CD14-positive monocyte (primary cell): ENCODE data around the gene IFNK. TPM values are rescaled to one million over a fixed set of nuclear protein-coding genes. Genes with fewer than 3 reads are reported as not detected.

ENCODE experiments used
- DNase-seq, 3 donors: peaks; one replicate each; pipeline ENCODE4 v3.0.0-alpha.2; 2011 to 2022
- H2AFZ ChIP-seq: 2 replicates; pipeline ENCODE4 v1.6.0; 2012; ENCODE audit warnings: mild to moderate bottlenecking, low read depth, low read length, inconsistent platforms; ENCODE audit not compliant: insufficient read depth, poor library complexity, severe bottlenecking
- H3K27ac ChIP-seq, 2 donors: 1 replicate in 1 of 2; 2 replicates in 1 of 2; pipeline ENCODE4 v1.5.1; 2012 to 2013; ENCODE audit warnings: low read length in 2 of 2, control low read depth in 1 of 2, inconsistent platforms in 1 of 2, low read depth in 1 of 2, mild to moderate bottlenecking in 1 of 2
- H3K27me3 ChIP-seq, 2 donors: one replicate each; pipeline versions ENCODE4 v1.6.0 to v1.6.1; 2011 to 2013; ENCODE audit warnings: low read length in 2 of 2; ENCODE audit not compliant: control insufficient read depth in 2 of 2, insufficient read depth in 2 of 2
- H3K36me3 ChIP-seq, 2 donors: replicated peaks in 1 of 2; 1 replicate in 1 of 2; 2 replicates in 1 of 2; pipeline versions ENCODE4 v1.5.1 to v1.6.1; 2012 to 2013; ENCODE audit warnings: low read length in 2 of 2, control low read depth in 1 of 2, inconsistent platforms in 1 of 2, mild to moderate bottlenecking in 1 of 2; ENCODE audit not compliant: insufficient read depth in 2 of 2, control insufficient read depth in 1 of 2
- H3K4me1 ChIP-seq, 2 donors: 1 replicate in 1 of 2; 2 replicates in 1 of 2; pipeline versions ENCODE4 v1.5.1 to v1.6.1; 2012 to 2013; ENCODE audit warnings: low read length in 2 of 2, control low read depth in 1 of 2, inconsistent platforms in 1 of 2, mild to moderate bottlenecking in 1 of 2, moderate library complexity in 1 of 2; ENCODE audit not compliant: insufficient read depth in 2 of 2, control insufficient read depth in 1 of 2
- H3K4me2 ChIP-seq: replicated peaks from 2 replicates; pipeline ENCODE3; 2012; ENCODE audit warnings: low read length, moderate library complexity, mild to moderate bottlenecking; ENCODE audit not compliant: poor library complexity, severe bottlenecking; ENCODE audit errors: extremely low read depth
- H3K4me3 ChIP-seq, 3 experiments: fragments of 200-600 bp in 1 of 3; sonication (generic) in 1 of 3; replicated peaks in 1 of 3; 1 replicate in 2 of 3; 2 replicates in 1 of 3; pipeline ENCODE4 v1.5.1; 2011 to 2013; ENCODE audit warnings: low read length in 3 of 3, mild to moderate bottlenecking in 3 of 3, control low read depth in 2 of 3, low read depth in 2 of 3, inconsistent platforms in 1 of 3, moderate library complexity in 1 of 3
- H3K79me2 ChIP-seq: 2 replicates; pipeline ENCODE4 v1.6.0; 2012; ENCODE audit warnings: mild to moderate bottlenecking, control low read depth, inconsistent platforms, low read length, moderate library complexity; ENCODE audit not compliant: insufficient read depth
- H3K9ac ChIP-seq: 2 replicates; pipeline ENCODE4 v1.6.0; 2017; ENCODE audit warnings: low read length, mild to moderate bottlenecking; ENCODE audit not compliant: insufficient read depth, poor library complexity, severe bottlenecking
- H3K9me3 ChIP-seq, 2 donors: replicated peaks in 1 of 2; 1 replicate in 1 of 2; 2 replicates in 1 of 2; pipeline versions ENCODE4 v1.5.1 to v1.6.1; 2012 to 2013; ENCODE audit warnings: low read length in 2 of 2, control low read depth in 1 of 2; ENCODE audit not compliant: control insufficient read depth in 1 of 2, insufficient read depth in 1 of 2
- H4K20me1 ChIP-seq: 2 replicates; pipeline ENCODE4 v1.6.0; 2012; ENCODE audit warnings: mild to moderate bottlenecking, low read length, control low read depth, moderate library complexity; ENCODE audit not compliant: insufficient read depth
- H3K27ac Mint-ChIP-seq, 7 donors: one replicate each; pipeline ENCODE4 v1.8.0; 2020; ENCODE audit warnings: mild to moderate bottlenecking in 7 of 7, mixed read lengths in 7 of 7, moderate library complexity in 6 of 7, inconsistent platforms in 2 of 7
- H3K27me3 Mint-ChIP-seq, 3 donors: one replicate each; pipeline ENCODE4 v1.8.0; 2021 to 2022; ENCODE audit warnings: low read depth in 3 of 3, mild to moderate bottlenecking in 3 of 3, mixed read lengths in 3 of 3, moderate library complexity in 3 of 3, inconsistent platforms in 1 of 3
- H3K36me3 Mint-ChIP-seq, 2 donors: one replicate each; pipeline ENCODE4 v1.8.0; 2020; ENCODE audit warnings: mixed read lengths in 2 of 2, inconsistent platforms in 1 of 2, mild to moderate bottlenecking in 1 of 2
- H3K4me1 Mint-ChIP-seq: one replicate; pipeline ENCODE4 v1.8.0; 2020; ENCODE audit warnings: mild to moderate bottlenecking, mixed read lengths
- H3K4me3 Mint-ChIP-seq, 2 donors: one replicate each; pipeline ENCODE4 v1.8.0; 2020; ENCODE audit warnings: mild to moderate bottlenecking in 2 of 2, mixed read lengths in 2 of 2, moderate library complexity in 1 of 2
- H3K9me3 Mint-ChIP-seq, 7 donors: one replicate each; pipeline ENCODE4 v1.8.0; 2020 to 2022; ENCODE audit warnings: mixed read lengths in 7 of 7, mild to moderate bottlenecking in 6 of 7, moderate library complexity in 6 of 7, inconsistent platforms in 2 of 7
- WGBS: methylation state at CpG from one replicate; pipeline ENCODE4 v1.1.5; 2013; ENCODE audit warnings: missing lambda C conversion rate; ENCODE audit not compliant: insufficient coverage; 5-methylcytosine and 5-hydroxymethylcytosine counted together
- intact Hi-C, 2 donors: fragments of 100-400 bp; cut with micrococcal nuclease; formaldehyde crosslinking; loops; one replicate each; pipeline versions ENCODE4 v1.15.0 to v1.15.1; 2023
- polyA plus RNA-seq, 3 donors: library from polyadenylated mRNA; depleted of rRNA in 1 of 3; unstranded in 2 of 3; stranded (reverse) in 1 of 3; fragments of 300-500 nt in 2 of 3; fragments of >200 nt in 1 of 3; fragmentation: Illumina TruSeq in 2 of 3; gene quantifications; 1 replicate in 2 of 3; 2 replicates in 1 of 3; pipeline ENCODE4 v1.2.3, GENCODE V29; 2012 to 2021
- TF ChIP-seq, protein P1 (sequence below): fragments of 200-600 bp; IDR thresholded peaks from one replicate; pipeline ENCODE4 v1.8.0; 2022; ENCODE audit warnings: antibody characterized with exemption, mild to moderate bottlenecking

IFNK gene
- polyA plus RNA-seq, 3 donors: not detected

GRCh38 chr9:27548055-27548741 lies 24.1 kb downstream of the IFNK start:
- intact Hi-C loops: no loop called here
- Mint-ChIP-seq H3K9me3 (no peaks in the 10 kb centered on the region), H3K27me3 (no peaks in the 10 kb centered on the region), H3K4me3 (no peak overlapping the region), H3K4me1 (no peaks in the 10 kb centered on the region), H3K27ac (peak overlapping the region in 2 of 7 donors; percentile 37 to 40), H3K36me3 (peaks cover 75 to 86% of the 10 kb centered on the region in 2 donors)
- Histone ChIP-seq H3K36me3 (peaks cover 91 to 96% of the 10 kb centered on the region in 2 donors), H3K27me3 (no peaks in the 10 kb centered on the region), H4K20me1 (peaks cover 55% of the 10 kb centered on the region), H3K9me3 (no peaks in the 10 kb centered on the region), H3K4me1 (no peaks in the 10 kb centered on the region), H3K27ac (peak overlapping the region in 1 of 2 donors; percentile 13), H2AFZ (no peak overlapping the region), H3K9ac (no peak overlapping the region), H3K79me2 (peaks cover 4% of the 10 kb centered on the region), H3K4me2 (no peak overlapping the region), H3K4me3 (no peak overlapping the region)
- DNase-seq: no peak
- TF ChIP-seq, protein P1, sequence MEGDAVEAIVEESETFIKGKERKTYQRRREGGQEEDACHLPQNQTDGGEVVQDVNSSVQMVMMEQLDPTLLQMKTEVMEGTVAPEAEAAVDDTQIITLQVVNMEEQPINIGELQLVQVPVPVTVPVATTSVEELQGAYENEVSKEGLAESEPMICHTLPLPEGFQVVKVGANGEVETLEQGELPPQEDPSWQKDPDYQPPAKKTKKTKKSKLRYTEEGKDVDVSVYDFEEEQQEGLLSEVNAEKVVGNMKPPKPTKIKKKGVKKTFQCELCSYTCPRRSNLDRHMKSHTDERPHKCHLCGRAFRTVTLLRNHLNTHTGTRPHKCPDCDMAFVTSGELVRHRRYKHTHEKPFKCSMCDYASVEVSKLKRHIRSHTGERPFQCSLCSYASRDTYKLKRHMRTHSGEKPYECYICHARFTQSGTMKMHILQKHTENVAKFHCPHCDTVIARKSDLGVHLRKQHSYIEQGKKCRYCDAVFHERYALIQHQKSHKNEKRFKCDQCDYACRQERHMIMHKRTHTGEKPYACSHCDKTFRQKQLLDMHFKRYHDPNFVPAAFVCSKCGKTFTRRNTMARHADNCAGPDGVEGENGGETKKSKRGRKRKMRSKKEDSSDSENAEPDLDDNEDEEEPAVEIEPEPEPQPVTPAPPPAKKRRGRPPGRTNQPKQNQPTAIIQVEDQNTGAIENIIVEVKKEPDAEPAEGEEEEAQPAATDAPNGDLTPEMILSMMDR: peak; percentile 32
- no CpG with 5 or more reads among the region's 10 CpGs for WGBS

DNA sequence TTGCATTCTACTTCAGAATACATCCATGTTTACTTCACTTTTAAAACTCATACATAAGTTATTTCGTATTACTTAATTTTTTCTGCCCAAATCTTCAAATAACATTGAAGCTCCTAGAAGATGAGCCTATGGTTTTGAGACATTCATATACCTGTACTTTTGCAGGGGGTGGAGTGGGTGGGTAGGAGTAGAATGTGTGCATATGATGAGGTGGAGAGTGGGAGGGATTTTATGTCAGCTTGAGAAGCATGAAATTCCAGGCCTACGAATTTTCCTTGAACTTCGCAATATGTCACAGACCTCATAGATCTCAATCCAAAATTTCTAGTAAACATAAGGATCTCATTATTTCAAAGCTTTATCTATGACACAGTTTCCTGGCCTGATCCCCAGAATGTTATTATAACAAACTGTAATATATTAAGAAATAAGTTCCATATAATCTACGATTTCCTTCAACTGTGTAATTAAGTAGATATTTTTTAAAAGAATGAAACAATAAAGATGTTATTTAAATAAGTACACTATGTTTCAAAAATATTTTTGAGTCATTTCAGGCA lies 25.2 kb downstream of the IFNK start:
- Mint-ChIP-seq H3K4me1 (no peaks in the 10 kb centered on the region), H3K27ac (no peak overlapping the region), H3K9me3 (no peaks in the 10 kb centered on the region), H3K36me3 (peaks cover 77 to 86% of the 10 kb centered on the region in 2 donors), H3K4me3 (no peak overlapping the region), H3K27me3 (no peaks in the 10 kb centered on the region)
- peaks cover 65% of the 10 kb centered on the region for H4K20me1 ChIP-seq
- H3K9ac ChIP-seq: no peak overlapping the region
- H2AFZ ChIP-seq: no peak overlapping the region
- TF ChIP-seq, protein P1: no peak
- H3K4me2 ChIP-seq: no peak overlapping the region
- peaks cover 4% of the 10 kb centered on the region for H3K79me2 ChIP-seq
- no peak for DNase-seq
- intact Hi-C loops: no loop called here
- no peaks in the 10 kb centered on the region for H3K4me1 ChIP-seq
- no CpG with 5 or more reads among the region's 4 CpGs for WGBS
- H3K27ac ChIP-seq: no peak overlapping the region
- H3K27me3 ChIP-seq: no peaks in the 10 kb centered on the region
- H3K36me3 ChIP-seq: peaks cover 92 to 96% of the 10 kb centered on the region in 2 donors
- H3K9me3 ChIP-seq: no peaks in the 10 kb centered on the region
- no peak overlapping the region for H3K4me3 ChIP-seq
